GM20431 (cell line): ENCODE measurements around the gene HMCN2.

Experiments
- in situ Hi-C: fragments of 300-500 bp; cut with MseI, MboI; formaldehyde crosslinking; loops from one replicate; pipeline ENCODE4 v1.15.0; 2020; ENCODE audit warnings: low sequenced_read_pairs; ENCODE audit not compliant: unreplicated experiment

Gene HMCN2

GRCh38 chr9:130441031-130441430 is 175.5 kb downstream of the HMCN2 start:
- in situ Hi-C loops: no loop called here

DNA sequence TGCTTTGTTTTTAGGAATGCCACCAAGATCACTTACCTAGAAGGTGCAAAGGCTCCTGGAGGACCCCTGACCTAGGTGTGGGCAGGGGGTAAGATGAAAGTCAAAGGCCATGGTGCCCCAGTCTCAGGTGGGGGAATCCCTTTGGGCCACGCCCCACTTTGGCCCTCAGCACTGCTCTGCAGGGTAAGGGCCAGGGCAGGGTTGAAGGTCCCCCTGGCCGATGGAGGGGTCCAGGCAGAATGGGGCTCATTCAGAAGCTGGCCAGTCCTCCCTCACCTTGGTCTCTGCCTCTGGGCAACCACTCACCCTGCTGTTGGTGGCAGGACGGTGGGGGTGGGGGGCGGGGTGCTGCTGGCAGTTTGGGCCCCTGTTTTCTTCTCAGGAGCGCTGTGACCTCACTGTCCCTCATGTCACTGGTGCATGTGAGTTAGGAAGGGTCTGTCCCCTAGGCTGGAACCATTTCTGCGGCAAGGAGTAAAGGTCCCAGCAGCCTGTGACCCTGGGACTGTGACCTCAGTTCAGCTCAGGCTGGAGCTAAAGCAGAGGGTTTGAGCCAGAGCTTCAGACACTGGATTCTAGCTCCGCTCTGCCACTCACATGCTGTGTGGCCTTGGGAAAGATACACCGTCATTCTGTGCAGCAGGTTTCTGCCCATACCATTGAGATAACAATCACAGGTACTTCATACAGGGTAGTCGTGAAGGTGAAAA is 177.3 kb downstream of the HMCN2 start:
- in situ Hi-C loops: no loop called here

GRCh38 chr9:130443456-130443801 is 177.9 kb downstream of the HMCN2 start:
- in situ Hi-C loops: no loop called here

DNA sequence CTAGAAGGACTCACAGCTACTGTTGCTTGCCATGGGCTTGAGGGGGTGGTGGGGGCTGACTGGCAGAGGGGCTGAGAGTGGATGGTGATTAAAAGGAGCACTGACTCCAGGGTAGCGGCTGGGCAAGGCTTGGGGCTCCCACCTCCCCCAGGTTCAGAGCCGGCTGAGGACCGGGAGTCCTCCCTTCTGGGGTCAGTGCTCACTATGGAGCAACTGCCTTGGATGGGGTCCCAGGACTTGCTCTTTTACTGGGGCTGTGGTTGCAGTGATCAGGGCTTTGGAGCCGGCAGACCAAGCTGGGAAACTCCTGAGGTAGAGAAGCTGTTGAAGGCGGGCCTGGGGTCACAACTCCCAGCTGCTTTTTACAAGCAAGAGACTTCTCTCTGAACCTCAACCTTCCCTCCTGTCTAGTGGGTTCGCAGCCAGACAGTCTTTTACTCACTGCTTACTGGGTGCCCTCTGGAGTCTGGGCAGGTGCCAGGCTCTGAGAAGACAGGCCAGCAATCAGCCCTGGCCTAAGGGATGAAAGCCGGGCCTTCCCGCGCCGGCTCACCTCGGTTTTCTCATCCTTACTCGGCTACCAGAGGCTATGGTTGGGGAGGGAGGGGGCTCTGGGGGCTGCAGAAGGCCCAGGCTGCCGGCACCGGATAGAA is 178.4 kb downstream of the HMCN2 start:
- in situ Hi-C loops: no loop called here

DNA sequence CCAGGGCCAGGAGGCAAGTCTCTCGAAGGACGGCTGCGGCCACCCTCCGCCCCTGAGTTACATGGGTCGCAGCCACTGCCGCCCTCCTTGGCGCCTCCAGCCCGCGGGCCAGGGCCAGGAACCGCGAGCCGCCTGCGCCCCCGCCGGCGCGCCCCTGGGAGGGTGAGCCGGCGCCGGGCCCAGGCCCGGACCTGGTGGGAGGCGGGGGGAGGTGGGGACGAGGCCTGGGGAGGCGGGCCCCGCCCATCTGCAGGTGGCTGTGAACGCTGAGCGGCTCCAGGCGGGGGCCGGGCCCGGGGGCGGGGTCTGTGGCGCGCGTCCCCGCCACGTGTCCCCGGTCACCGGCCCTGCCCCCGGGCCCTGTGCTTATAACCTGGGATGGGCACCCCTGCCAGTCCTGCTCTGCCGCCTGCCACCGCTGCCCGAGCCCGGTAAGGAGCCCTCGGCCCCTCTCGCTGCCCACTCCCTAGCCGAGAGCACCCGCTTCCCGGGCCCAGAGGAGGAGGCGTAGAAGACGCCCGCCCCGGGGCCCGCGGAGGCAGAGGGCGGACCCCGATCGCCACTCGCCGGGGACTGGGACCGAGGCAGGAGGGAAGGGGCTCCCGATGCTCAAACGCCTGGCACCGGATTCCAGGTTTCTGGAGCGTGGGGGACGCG is 179.1 kb downstream of the HMCN2 start, which contains the start of gene ASS1:
Gene ASS1 (plus strand): TSS at position 397 of the 657 bp plus-strand sequence. CDS start 7,268 bp downstream, outside the sequence.
- in situ Hi-C loops: no loop called here

DNA sequence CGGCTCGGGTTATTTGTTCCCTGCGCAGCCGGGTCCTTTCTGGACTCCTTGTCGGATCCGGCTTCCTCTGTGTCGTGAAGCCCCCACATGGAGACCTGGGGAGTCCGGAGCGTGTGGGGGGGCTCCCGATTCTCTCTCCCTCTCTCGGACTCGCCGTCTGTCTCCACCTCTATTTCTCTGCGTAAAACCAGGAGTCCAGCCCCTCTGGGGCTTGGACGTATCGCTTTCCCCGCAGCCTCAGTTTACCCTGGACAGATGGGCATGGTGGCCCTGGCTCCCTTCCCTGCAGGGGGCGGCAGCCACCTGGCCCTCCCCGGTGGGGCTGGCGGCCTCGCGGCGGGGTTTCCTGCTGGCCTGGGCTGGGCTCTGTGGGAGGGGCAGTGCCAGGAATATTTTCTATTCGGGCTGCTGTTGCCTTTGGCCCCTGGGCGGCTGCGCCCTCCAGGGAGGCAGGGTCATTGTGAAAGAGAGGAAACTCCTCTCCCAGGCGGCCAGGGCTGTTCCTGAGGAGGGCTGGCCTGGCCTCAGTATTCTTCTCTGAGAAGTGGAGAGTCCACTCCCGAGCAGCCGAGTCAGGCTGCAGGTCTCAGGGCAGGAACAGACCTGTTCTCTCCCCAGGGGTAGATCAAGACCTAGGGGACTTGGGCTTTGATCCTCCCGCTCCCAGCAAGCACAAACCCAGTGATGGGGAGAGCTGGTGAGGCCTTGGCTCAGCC is 179.9 kb downstream of the HMCN2 start:
- in situ Hi-C loops: no loop called here

DNA sequence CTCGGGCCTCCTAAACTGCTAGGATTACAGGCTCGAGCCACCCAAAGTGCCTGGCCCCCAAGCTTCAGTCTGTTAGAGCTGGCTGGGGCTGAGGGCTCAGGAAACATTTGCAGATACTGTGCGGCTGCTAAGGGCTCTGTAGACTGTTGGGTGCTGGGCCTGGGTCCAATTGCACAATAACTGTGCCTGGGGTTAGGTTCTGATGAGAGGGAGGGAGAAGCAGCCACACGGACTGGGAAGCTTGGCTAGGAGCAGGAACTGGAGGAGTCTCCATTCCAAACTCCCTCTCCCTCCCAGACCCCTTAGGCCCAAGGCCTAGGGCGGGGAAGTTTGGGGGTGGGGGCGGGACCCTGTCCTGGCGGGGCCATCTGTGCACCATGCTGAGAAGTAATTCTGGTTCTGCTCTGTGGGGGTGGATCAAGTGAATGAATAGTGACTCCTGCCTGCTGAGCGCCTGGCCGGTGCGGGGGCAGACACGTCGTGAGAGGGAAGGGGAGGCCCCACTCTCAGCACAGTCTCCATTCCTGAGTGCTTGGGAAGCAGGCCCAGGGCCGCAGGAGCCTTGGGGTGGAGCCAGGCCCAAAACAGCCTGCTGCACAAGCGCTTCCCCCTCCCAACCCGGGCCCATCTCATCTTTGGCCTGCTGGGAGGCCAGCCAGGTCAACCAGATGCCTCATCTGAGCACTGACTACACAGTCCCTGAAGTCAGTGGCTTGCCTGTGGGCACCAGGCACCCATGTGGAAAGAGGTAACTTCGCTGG is 180.7 kb downstream of the HMCN2 start:
- in situ Hi-C loops: no loop called here

GRCh38 chr9:130447193-130447816 is 181.7 kb downstream of the HMCN2 start:
- in situ Hi-C loops: no loop called here

- in situ Hi-C loops: no loop called here
Observed at GRCh38 chr9:130448035-130448624, 182.6 kb downstream of the HMCN2 start.

DNA sequence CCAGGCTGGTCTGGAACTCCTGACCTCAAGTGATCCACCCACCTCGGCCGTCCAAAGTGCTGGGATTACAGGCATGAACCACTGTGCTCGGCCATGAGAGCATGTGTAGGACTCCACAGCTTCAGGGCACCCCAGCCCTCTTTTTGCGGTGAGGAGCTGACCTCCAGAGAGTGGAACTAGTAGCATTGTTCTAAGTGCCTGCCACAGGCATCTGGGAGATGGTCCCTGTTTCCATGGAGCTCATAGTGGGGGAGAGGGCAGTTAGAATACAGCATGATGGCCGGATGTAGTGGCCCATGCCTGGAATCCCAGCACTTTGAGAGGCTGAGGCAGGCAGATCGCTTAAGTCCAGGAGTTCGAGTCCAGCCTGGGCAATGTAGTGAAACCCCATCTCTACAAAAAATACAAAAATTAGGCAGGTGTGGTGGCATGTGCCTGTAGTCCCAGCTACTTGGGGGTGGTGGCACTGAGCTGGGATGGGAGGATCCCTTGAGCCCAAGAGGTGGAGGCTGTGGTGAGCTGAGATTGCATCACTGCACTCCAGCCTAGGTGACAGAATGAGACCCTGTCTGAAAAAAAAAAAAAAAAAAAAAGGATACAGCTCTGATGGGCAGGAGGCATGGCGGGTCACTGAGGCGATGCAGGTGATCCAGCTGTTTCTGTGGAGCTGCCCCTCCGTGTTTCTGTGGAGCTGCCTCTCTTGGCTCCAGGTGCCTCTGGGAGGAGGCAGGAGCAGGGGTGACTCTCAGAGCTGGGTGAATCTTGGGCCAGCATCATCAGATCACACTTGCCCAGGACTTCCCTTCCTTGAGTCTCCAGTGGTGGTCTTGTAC is 183.4 kb downstream of the HMCN2 start:
- in situ Hi-C loops: no loop called here

DNA sequence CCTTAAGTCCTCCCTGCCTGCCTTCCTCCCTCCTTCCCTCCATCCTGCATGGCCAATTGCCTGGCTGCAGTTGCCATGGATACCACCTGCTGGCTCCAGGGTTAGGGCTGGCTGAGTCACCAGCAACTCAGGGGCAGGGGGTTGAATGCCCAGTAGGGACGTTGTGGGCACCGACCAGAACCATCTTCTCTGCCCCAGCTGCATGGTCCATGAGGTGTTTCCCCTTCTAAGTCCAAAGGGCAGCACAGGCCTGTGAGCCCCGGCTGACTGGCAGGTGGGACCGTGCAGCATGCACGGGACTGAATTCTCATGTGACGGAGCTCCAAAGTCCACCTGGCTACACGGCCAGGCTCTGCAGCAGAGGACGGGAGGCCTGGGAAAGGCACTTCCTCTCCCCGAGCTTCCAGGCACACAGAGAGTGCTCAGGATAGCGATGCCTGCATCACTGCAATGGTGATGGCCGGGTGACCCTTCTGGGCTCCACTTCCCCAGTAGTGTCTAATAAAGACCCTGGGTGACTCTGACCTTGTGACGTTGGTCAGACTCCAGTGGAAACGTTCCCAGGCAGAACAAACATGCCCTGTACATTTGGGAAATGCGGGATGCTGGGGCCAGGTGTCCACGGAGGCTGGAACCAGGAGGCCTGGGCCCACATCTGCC is 184.9 kb downstream of the HMCN2 start:
- in situ Hi-C loops: no loop called here

DNA sequence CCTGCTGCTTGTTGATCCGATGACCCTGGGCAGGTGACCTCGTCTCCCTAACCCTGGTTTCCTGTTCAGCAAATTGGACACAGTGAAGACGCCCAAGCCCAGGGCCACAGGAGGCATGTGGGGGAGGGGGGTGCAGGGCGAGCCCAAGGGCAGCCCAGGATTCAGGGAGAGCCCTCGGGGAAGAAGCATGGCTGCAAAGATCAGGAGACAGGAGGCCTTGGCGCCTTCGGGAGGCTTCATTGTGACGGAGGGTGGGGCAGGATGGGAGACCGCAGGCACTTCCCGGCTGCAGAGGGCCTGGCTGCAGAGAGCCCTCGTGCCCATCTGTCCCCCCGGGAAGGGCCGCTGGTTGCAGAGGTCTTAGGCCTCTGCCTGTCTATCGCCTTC is 185.4 kb downstream of the HMCN2 start:
- in situ Hi-C loops: no loop called here

GRCh38 chr9:130451509-130452388 is 186.2 kb downstream of the HMCN2 start:
- in situ Hi-C loops: no loop called here

GRCh38 chr9:130452835-130453234 is 187.3 kb downstream of the HMCN2 start:
- in situ Hi-C loops: no loop called here

- in situ Hi-C loops: no loop called here
Observed at GRCh38 chr9:130453487-130453886, 187.9 kb downstream of the HMCN2 start.

DNA sequence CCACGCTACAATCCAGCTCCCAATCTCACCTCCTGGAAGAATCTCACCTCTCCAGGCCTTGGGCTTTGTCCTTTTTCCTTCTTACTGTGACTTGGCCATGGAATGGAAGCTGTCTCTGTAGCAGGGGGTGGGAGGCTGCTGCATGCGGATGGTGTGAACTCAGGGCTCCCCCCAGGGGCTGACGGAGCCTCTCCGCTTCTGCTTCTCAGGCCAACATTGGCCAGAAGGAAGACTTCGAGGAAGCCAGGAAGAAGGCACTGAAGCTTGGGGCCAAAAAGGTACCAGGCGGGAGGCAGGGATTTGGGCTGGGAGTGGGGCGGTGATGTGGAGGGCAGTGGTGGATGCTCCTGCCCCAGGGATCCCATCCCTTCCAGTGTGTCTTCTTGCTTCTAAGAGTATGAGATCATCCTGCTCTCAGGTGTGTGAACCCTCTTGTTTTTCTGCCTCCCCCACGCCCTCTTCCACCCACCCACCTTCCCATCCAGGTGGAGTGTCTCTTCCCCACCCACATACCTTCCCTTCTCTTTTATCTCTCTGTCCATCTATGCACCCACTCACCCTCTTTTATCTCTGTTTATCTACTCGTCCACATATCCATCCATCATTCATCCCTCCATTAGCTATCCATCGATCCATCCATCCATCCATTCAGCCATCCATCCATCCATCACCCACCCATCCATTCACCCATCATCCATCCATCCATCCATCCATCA is 188.7 kb downstream of the HMCN2 start:
- in situ Hi-C loops: no loop called here
